K562 (cell line): ENCODE data around the gene MYOM1. TPM values are rescaled to one million over a fixed set of nuclear protein-coding genes. Genes with fewer than 3 reads are reported as not detected.
A peak's percentile ranks its signal among the peaks of the same experiment; 100 is the strongest.

ENCODE experiments used
- HMBOX1 ChIP-seq: sonication (generic); IDR thresholded peaks from 2 replicates; pipeline ENCODE4 v1.6.1; 2016
- ILK ChIP-seq: fragments of 450-650 bp; IDR thresholded peaks from 2 replicates; pipeline ENCODE4 v1.6.1; 2016; ENCODE audit warnings: missing genetic modification characterization, low read depth, mild to moderate bottlenecking, missing compliant biosample characterization, moderate library complexity, borderline replicate concordance
- IRF1 ChIP-seq: sonication (generic); formaldehyde crosslinking; IDR thresholded peaks from 2 replicates; pipeline ENCODE4 v1.8.0; 2022; ENCODE audit warnings: missing genetic modification reagents, mild to moderate bottlenecking, borderline replicate concordance
- KLF6 ChIP-seq: fragments of 250-450 bp; sonication (Bioruptor Pico); IDR thresholded peaks from 2 replicates; pipeline ENCODE4 v1.4.0; 2020; ENCODE audit warnings: mild to moderate bottlenecking, moderate library complexity, borderline replicate concordance
- MAFF ChIP-seq: IDR thresholded peaks from 2 replicates; pipeline ENCODE4 v1.6.1; 2012; ENCODE audit warnings: low read length, improper control_type of control experiment
- MEF2A ChIP-seq: IDR thresholded peaks from 2 replicates; pipeline ENCODE4 v1.6.1; 2011; ENCODE audit warnings: low read depth, mild to moderate bottlenecking, low read length, moderate library complexity; ENCODE audit not compliant: control insufficient read depth
- NCOA2 ChIP-seq, 2 experiments: fragments of 450-650 bp; IDR thresholded peaks; 2 replicates each; pipeline ENCODE4 v1.6.1; 2018; ENCODE audit warnings: mild to moderate bottlenecking in 2 of 2, moderate library complexity in 1 of 2; ENCODE audit not compliant: partially characterized antibody in 2 of 2
- PHF8 ChIP-seq: fragments of 200-600 bp; sonication (generic); IDR thresholded peaks from 2 replicates; pipeline ENCODE4 v1.6.1; 2012; ENCODE audit warnings: mixed run types, mild to moderate bottlenecking, inconsistent platforms, low read length, moderate library complexity, borderline replicate concordance
- PKNOX1 ChIP-seq: fragments of 450-650 bp; IDR thresholded peaks from 2 replicates; pipeline ENCODE4 v1.6.1; 2016
- SAFB ChIP-seq: fragments of 200-400 bp; formaldehyde crosslinking; IDR thresholded peaks from 2 replicates; pipeline ENCODE4 v1.6.1; 2017; ENCODE audit warnings: low read depth, low read length, borderline replicate concordance
- SMAD2 ChIP-seq: fragments of 150-350 bp; IDR thresholded peaks from 2 replicates; pipeline ENCODE4 v1.6.1; 2014; ENCODE audit warnings: low read depth, mild to moderate bottlenecking, low read length
- SRSF1 ChIP-seq: fragments of 200-400 bp; formaldehyde crosslinking; IDR thresholded peaks from 2 replicates; pipeline ENCODE4 v1.6.1; 2017; ENCODE audit warnings: mild to moderate bottlenecking, low read depth, low read length, moderate library complexity
- TSHZ1 ChIP-seq: fragments of 250-450 bp; sonication (Bioruptor Pico); IDR thresholded peaks from 2 replicates; pipeline ENCODE4 v1.4.0; 2020; ENCODE audit warnings: mild to moderate bottlenecking, moderate library complexity
- ZFPM2 ChIP-seq: fragments of 250-450 bp; sonication (Bioruptor Pico); IDR thresholded peaks from 2 replicates; pipeline ENCODE4 v1.5.1; 2022; ENCODE audit warnings: mild to moderate bottlenecking
- ZNF217 ChIP-seq: sonication (generic); formaldehyde crosslinking; IDR thresholded peaks from 2 replicates; pipeline ENCODE4 v1.8.0; 2022; ENCODE audit warnings: mild to moderate bottlenecking, missing genetic modification reagents
- ZNF280A ChIP-seq: fragments of 450-650 bp; IDR thresholded peaks from 2 replicates; pipeline ENCODE4 v1.6.1; 2018; ENCODE audit warnings: mild to moderate bottlenecking, low read depth; ENCODE audit not compliant: partially characterized antibody
- ZNF384 ChIP-seq: IDR thresholded peaks from 2 replicates; pipeline ENCODE4 v1.6.1; 2012; ENCODE audit warnings: low read depth, low read length, improper control_type of control experiment
- ZNF589 ChIP-seq: fragments of 200-800 bp; sonication (Bioruptor generic); IDR thresholded peaks from 2 replicates; pipeline ENCODE4 v1.6.1; 2016; ENCODE audit warnings: low read depth, missing genetic modification characterization, missing compliant biosample characterization
- ZNF79 ChIP-seq: fragments of 250-450 bp; sonication (Bioruptor Pico); IDR thresholded peaks from 2 replicates; pipeline ENCODE4 v1.4.0; 2020; ENCODE audit warnings: low read depth, mild to moderate bottlenecking, moderate library complexity
- polyA plus RNA-seq, 8 experiments: library from polyadenylated mRNA; depleted of rRNA in 4 of 8; stranded (reverse) in 5 of 8; unstranded in 3 of 8; fragments of >200 nt; fragmentation: Nextera tagmentation in 2 of 8; fragmentation: Illumina TruSeq in 1 of 8; extraction: Ambion mirVana in 2 of 8; extraction: Trizol in 1 of 8; gene quantifications; 2 replicates each; pipeline versions ENCODE4 v1.2.1 to v1.2.3, GENCODE V29; 2011 to 2014; ENCODE audit warnings: inconsistent platforms in 1 of 8, missing spikeins in 1 of 8
- total RNA-seq, 7 experiments: library from RNA; depleted of rRNA in 6 of 7; stranded (reverse); fragments of >200 nt in 6 of 7; fragmentation: Illumina TruSeq in 2 of 7; extraction: Trizol in 2 of 7; gene quantifications; 2 replicates each; pipeline versions ENCODE4 v1.2.1 to v1.2.3, GENCODE V29; 2011 to 2021; ENCODE audit warnings: low replicate concordance in 1 of 7

Gene MYOM1
- total and polyA plus RNA-seq, 9 of the 15 experiments (the other 6 are each of a cell fraction or from before 2014, with no cell fraction given): 0.01 to 0.62 (median 0.25) TPM

GRCh38 chr18:3261373-3262233 is 41.8 kb upstream of the MYOM1 start, which contains the start of gene MYL12B (continued):
- TF ChIP-seq ZNF589 (CRISPR knock-in tag) (peak; percentile 63; the same call in 1 of the 2 replicates), KLF6 (peak; percentile 95), SRSF1 (peak; percentile 37; the same call in 1 of the 2 replicates), SMAD2 (no peak), NCOA2 (IDR thresholded peaks at IDR 0.05; ENCODE audit: partially characterized antibody in 2 of 2) (no peak), ZNF79 (CRISPR knock-in tag) (no peak), ZFPM2 (no peak), PKNOX1 (no peak), MAFF (peak; percentile 11; the same call in 1 of the 2 replicates), TSHZ1 (CRISPR knock-in tag) (no peak), IRF1 (CRISPR knock-in tag) (no peak), ILK (no peak), PHF8 (peak; percentile 86), HMBOX1 (peak; percentile 59; the same call in 1 of the 2 replicates), MEF2A (no peak), ZNF280A (no peak), ZNF217 (CRISPR knock-in tag) (no peak), SAFB (no peak; the same call in 1 of the 2 replicates), ZNF384 (no peak)
